Muscle of leg (tissue), 11 donors: Measurements from ENCODE around the gene RPE. TPM values are rescaled to one million over a fixed set of nuclear protein-coding genes. Genes with fewer than 3 reads are reported as not detected.

ENCODE experiments used
- DNase-seq: peaks from one replicate; pipeline ENCODE4 v3.0.0; 2013
- H3K27ac ChIP-seq: one replicate; pipeline ENCODE4 v1.5.1; 2013; ENCODE audit warnings: mild to moderate bottlenecking, low read length, control low read depth
- H3K27me3 ChIP-seq: one replicate; pipeline ENCODE4 v1.6.1; 2013; ENCODE audit warnings: low read length; ENCODE audit not compliant: control insufficient read depth, insufficient read depth
- H3K36me3 ChIP-seq: one replicate; pipeline ENCODE4 v1.6.1; 2013; ENCODE audit warnings: low read length; ENCODE audit not compliant: control insufficient read depth, insufficient read depth
- H3K4me1 ChIP-seq: one replicate; pipeline ENCODE4 v1.6.1; 2013; ENCODE audit warnings: low read length; ENCODE audit not compliant: control insufficient read depth, insufficient read depth
- H3K4me3 ChIP-seq: one replicate; pipeline ENCODE4 v1.5.1; 2013; ENCODE audit warnings: low read length, control low read depth
- H3K9me3 ChIP-seq: replicated peaks from 2 replicates; pipeline ENCODE4 v1.6.1; 2013; ENCODE audit warnings: low read depth, low read length; ENCODE audit not compliant: control insufficient read depth
- WGBS: methylation state at CpG from one replicate; pipeline ENCODE4 v1.1.5; 2013; ENCODE audit warnings: missing lambda C conversion rate; ENCODE audit not compliant: insufficient coverage; 5-methylcytosine and 5-hydroxymethylcytosine counted together
- polyA plus RNA-seq, 8 donors: library from polyadenylated mRNA; unstranded; fragments of 120-200 nt; gene quantifications; one replicate each; pipeline versions ENCODE4 v1.2.1 to v1.2.3, GENCODE V29; 2013; ENCODE audit warnings: inconsistent platforms in 1 of 8, low replicate concordance in 1 of 8; ENCODE audit not compliant: insufficient read length in 8 of 8, insufficient read depth in 1 of 8
- total RNA-seq: library from RNA; stranded (reverse); fragments of 120-200 nt; gene quantifications from one replicate; pipeline ENCODE4 v1.2.4, GENCODE V29; 2013

RPE gene
- total and polyA plus RNA-seq, 9 donors = 22.6 to 34.3 (median 28.0) TPM

DNA sequence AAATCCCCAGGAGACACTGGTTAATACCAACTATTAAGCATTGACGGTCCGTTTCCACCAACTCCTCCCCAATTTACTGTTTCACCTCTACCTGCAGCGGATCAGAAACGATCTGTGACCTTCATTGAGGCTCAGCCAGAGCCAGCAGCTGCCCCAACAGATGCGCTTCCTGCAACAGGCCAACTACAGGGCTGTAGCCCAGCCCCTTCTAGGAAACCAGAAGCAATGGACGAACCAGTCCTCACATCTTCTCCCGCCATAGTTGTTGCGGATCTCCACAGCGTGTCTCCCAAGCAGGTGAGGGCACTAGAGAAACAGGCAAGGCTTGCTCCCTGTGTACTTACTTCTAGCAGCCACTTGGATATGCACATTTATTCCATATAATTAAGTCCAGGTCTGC, 8.5 kb upstream of the RPE start:
- Histone ChIP-seq H3K27me3 (no peaks in the 10 kb centered on the region), H3K9me3 (no peaks in the 10 kb centered on the region), H3K36me3 (no peaks in the 10 kb centered on the region), H3K4me1 (no peaks in the 10 kb centered on the region), H3K27ac (no peak overlapping the region), H3K4me3 (no peak overlapping the region)
- WGBS = 80% methylated on average over 9 of the region's 9 CpGs
- DNase-seq = no peak

DNA sequence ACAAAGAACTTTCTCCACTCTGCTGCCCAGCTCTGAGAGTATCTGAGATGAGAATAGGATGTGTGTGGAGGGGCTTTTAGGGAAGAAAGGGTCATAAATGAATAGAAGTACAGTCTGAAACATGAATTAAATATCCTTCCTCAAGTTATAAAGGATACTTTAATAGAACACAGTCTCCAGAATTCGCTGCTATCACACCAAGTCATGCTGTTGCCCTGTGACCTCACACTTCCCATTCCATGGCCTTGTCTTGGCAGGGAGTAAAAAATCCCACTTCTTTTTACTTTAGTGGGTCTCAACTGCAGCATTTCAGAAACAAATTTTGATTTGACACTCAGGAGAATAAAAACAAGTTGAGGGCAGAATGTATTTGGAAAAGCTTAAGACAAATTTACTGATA, 3.8 kb upstream of the RPE start:
- H3K4me1 ChIP-seq = peaks cover 5% of the 10 kb centered on the region

DNA sequence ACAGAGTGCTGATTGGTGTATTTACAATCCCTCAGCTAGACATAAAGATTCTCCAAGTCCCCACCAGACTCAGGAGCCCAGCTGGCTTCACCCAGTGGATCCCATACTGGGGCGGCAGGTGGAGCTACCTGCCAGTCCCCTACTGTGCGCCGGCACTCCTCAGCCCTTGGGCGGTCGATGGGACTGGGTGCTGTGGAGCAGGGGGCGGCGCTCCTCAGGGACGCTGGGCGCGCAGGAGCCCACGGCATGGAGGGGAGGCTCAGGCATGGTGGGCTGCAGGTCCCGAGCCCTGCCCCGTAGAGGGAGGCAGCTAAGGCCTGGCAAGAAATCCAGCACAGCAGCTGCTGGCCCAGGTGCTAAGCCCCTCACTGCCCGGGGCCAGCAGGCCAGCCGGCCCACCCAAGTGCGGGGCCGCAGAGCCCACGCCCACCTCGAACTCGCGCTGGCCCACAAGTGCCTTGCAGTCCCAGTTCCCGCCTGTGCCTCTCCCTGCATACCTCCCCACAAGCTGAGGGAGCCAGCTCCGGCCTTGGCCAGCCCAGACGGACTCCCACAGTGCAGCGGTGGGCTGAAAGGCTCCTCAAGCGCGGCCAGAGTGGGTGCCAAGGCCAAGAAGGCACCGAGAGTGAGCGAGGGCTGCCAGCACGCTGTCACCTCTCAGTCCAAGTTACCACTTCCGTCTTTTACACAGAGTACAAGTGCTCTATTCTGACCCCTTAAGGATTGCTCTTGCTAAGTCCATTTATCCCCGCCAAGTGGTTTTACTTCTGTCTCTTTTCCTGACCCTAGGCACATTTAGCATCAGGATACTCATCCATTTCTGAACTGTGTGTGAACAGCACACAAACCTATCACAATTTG, 1.7 kb upstream of the RPE start:
- 95% methylated on average over 31 of the region's 32 CpGs for WGBS
- Histone ChIP-seq H3K36me3 (peaks cover 3% of the 10 kb centered on the region), H3K4me1 (peaks cover 6% of the 10 kb centered on the region), H3K27ac (no peak overlapping the region), H3K4me3 (no peak overlapping the region), H3K27me3 (no peaks in the 10 kb centered on the region), H3K9me3 (no peaks in the 10 kb centered on the region)
- DNase-seq = no peak

More for the DNA sequence above, 3.8 kb upstream of the RPE start:
- no peak for DNase-seq
- no peaks in the 10 kb centered on the region for H3K27me3 ChIP-seq
- no peak overlapping the region for H3K4me3 ChIP-seq
- H3K9me3 ChIP-seq = no peaks in the 10 kb centered on the region
- no peaks in the 10 kb centered on the region for H3K36me3 ChIP-seq
- WGBS = no CpG with 5 or more reads among the region's 1 CpG
- no peak overlapping the region for H3K27ac ChIP-seq

DNA sequence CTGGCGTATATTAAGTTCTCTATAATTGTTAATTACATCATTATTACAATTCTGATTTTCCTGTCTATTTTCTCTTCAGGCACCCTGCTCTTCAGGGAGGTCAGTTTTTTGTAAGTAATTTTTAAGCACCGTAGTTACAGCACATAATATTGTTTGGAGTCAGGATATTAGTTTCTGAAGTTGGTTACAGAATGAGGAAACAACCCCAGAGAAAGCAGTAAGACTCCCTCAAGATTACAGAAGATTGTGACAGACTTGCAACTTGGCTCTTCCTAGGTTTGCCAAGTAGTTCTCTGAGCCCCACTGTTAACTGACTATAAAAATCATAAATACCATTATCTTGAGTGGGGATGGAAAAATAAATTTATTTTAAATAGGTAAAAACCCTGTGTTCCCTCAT, 921 bp downstream of the RPE start:
- H3K27me3 ChIP-seq = no peaks in the 10 kb centered on the region
- H3K36me3 ChIP-seq = peaks cover 6% of the 10 kb centered on the region
- DNase-seq = no peak
- H3K9me3 ChIP-seq = no peaks in the 10 kb centered on the region
- peak overlapping the region; percentile 83 for H3K4me3 ChIP-seq
- no peak overlapping the region for H3K27ac ChIP-seq
- WGBS = no CpG with 5 or more reads among the region's 2 CpGs
- H3K4me1 ChIP-seq = peaks cover 6% of the 10 kb centered on the region

DNA sequence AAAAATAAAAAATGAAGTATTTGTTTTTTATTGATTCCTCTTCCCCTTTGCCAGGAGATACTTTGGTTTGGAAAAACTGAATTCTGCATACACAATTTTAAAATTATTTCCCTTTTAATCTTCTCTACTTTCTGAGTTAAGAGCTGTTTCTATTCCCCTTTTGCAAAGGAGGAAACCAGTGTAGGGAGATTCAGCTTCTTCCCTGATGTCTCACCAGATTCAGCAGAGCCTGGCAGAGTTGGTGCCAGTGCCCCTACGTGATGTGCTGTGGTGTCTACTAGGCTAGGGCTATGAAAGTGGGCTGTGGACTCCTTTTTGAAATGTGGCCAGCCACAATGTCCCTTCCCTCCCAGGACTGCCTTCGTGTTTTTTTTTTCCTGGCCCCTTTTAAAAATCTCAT, 2.4 kb downstream of the RPE start:
- WGBS = no CpG with 5 or more reads among the region's 2 CpGs
- Histone ChIP-seq H3K27ac (no peak overlapping the region), H3K9me3 (no peaks in the 10 kb centered on the region), H3K4me3 (no peak overlapping the region), H3K36me3 (peaks cover 13% of the 10 kb centered on the region), H3K4me1 (peaks cover 6% of the 10 kb centered on the region), H3K27me3 (no peaks in the 10 kb centered on the region)
- no peak for DNase-seq

DNA sequence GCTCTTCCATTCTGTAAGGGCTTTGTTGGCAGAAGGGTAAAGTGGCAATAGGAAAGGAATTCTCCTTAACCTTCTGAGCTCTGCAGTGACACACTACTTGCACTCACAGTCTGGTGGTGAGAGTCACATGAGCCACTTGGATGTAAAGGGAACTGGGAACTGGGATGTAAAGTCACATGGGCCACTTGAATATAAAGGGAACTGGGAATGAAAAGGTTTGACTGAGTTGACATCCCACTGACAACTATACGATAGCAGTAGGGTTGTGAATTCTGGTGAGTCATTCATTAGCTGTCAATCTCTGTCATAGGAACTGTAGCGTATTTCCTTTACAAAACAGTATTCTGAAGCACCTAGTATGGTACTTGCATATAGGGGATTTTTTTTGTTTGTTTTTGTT, 5.5 kb downstream of the RPE start:
- no peak overlapping the region for H3K27ac ChIP-seq
- peaks cover 2% of the 10 kb centered on the region for H3K4me1 ChIP-seq
- H3K9me3 ChIP-seq = no peaks in the 10 kb centered on the region
- no peak overlapping the region for H3K4me3 ChIP-seq
- H3K36me3 ChIP-seq = peaks cover 14% of the 10 kb centered on the region
- peak; percentile 53 for DNase-seq
- no peaks in the 10 kb centered on the region for H3K27me3 ChIP-seq
- WGBS = no CpG with 5 or more reads among the region's 2 CpGs

DNA sequence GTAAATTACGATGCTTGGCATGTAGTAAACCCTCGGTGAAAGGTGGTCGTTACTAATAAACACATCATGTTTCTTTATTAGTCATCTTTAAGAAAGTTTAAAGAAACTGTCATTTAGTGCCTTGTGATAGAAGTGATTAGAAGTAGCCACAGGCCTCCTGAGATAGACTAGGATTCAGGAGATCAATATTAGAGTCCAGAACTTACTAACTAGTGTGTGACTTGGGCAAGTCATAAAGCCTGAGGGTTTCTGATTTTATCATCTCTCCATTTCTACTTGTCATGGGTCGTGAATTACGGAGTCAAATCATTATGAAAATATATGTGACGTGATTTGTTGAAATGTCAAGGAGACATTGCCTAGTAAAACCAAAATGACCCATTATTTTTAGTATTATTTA, 6.7 kb downstream of the RPE start:
- H3K4me1 ChIP-seq = peaks cover 2% of the 10 kb centered on the region
- no peak overlapping the region for H3K27ac ChIP-seq
- peaks cover 14% of the 10 kb centered on the region for H3K36me3 ChIP-seq
- H3K27me3 ChIP-seq = no peaks in the 10 kb centered on the region
- DNase-seq = no peak
- WGBS = no CpG with 5 or more reads among the region's 6 CpGs
- no peaks in the 10 kb centered on the region for H3K9me3 ChIP-seq
- no peak overlapping the region for H3K4me3 ChIP-seq

DNA sequence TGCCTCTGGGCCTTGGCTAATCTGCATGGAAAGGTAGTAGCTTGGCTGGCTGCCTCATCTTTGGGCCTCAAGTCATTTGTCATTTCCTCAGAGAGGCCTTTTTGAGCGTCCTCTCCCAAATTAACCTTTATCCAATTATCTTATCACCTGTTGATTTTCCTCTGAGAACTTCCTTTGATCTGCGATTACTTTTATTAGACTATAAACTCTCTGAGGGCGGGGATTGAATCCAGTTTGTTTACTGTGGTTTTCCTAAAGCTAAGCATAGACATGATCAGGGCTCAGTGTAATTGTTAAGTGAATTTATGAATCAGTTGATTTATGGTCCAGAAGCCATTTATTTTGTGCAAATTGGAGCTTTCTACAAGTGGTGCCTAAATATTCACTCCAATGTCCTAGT, 7.5 kb downstream of the RPE start:
- Histone ChIP-seq H3K36me3 (peaks cover 14% of the 10 kb centered on the region), H3K27me3 (no peaks in the 10 kb centered on the region), H3K9me3 (no peaks in the 10 kb centered on the region), H3K4me3 (no peak overlapping the region), H3K27ac (no peak overlapping the region), H3K4me1 (no peaks in the 10 kb centered on the region)
- no peak for DNase-seq
- no CpG with 5 or more reads among the region's 3 CpGs for WGBS

DNA sequence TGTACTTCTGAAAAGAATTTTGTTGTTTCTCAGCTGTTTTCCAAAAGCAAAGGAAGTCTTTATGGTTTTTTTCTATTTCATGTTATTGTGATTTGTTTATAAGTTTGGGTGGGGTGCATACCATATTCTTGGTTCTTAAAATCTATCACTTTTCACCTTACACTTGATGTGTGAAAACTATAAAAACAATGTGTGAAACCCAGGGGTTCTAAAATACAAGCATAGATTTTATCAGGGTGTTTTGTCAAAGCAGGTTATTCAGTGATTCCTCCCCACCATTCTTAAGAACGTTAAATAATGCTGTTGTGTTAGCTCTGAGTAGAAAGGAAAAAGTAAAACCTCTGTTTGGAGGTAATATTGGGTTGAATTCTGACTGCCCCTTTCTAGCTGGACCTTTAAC, 17.7 kb downstream of the RPE start:
- no CpG with 5 or more reads among the region's 1 CpG for whole genome bisulfite sequencing
- no peaks in the 10 kb centered on the region for H3K9me3 ChIP-seq
- DNase-seq = no peak

DNA sequence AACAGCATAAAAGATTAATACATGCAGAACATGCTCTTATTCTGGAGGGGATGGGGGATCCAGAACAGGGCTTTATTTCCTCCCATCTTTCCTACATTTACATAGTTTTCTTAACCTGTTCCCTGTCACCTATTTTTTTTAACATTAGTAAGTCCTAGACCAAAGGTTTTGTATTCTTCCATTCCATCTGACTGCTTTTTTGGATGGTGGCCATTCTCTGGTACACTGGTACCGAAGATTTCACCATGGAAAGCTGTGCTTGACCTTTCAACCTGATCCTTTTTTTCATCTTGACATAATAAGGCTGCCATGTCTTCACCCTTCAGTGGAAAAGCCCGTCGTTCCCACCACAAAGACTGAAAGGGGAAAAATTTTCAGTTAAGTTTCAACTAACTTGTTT, 20.4 kb downstream of the RPE start:
- no peaks in the 10 kb centered on the region for H3K4me1 ChIP-seq
- 100% methylated on average over 1 of the region's 3 CpGs for WGBS
- H3K4me3 ChIP-seq = no peak overlapping the region
- no peak for DNase-seq
- no peaks in the 10 kb centered on the region for H3K27me3 ChIP-seq
- H3K36me3 ChIP-seq = peaks cover 13% of the 10 kb centered on the region
- H3K9me3 ChIP-seq = no peaks in the 10 kb centered on the region
- H3K27ac ChIP-seq = no peak overlapping the region

More for the DNA sequence above, 17.7 kb downstream of the RPE start:
- Histone ChIP-seq H3K4me1 (no peaks in the 10 kb centered on the region), H3K4me3 (no peak overlapping the region), H3K27ac (no peak overlapping the region), H3K36me3 (peaks cover 27% of the 10 kb centered on the region), H3K27me3 (no peaks in the 10 kb centered on the region)
